NCI-H146 treated with DMSO at 0.1 percent for 48 hours (cell line): ENCODE data around the gene PKP1.

ENCODE experiments used
- DNase-seq: peaks from one replicate; lab custom pipeline; 2025; ENCODE audit not compliant: unreplicated experiment; lab: John Stamatoyannopoulos, UW

Gene PKP1

GRCh38 chr1:201260648-201261311 lies 22.5 kb upstream of the PKP1 start:
- no peak for DNase-seq

- DNase-seq = no peak
Observed at GRCh38 chr1:201261771-201262547, 21.3 kb upstream of the PKP1 start.

GRCh38 chr1:201262963-201263608 lies 20.2 kb upstream of the PKP1 start:
- DNase-seq = no peak

- no peak for DNase-seq
Observed at GRCh38 chr1:201264072-201264471, 19.2 kb upstream of the PKP1 start.

- DNase-seq = no peak
Observed at GRCh38 chr1:201264554-201264953, 18.8 kb upstream of the PKP1 start.

GRCh38 chr1:201265756-201266155 lies 17.6 kb upstream of the PKP1 start:
- DNase-seq = no peak

- DNase-seq = no peak
Observed at GRCh38 chr1:201266276-201266675, 17.0 kb upstream of the PKP1 start.

GRCh38 chr1:201266774-201267173 lies 16.5 kb upstream of the PKP1 start:
- DNase-seq = no peak

- no peak for DNase-seq
Observed at GRCh38 chr1:201267481-201268229, 15.7 kb upstream of the PKP1 start.

GRCh38 chr1:201268604-201269151 lies 14.6 kb upstream of the PKP1 start:
- no peak for DNase-seq

GRCh38 chr1:201269281-201269680 lies 14.0 kb upstream of the PKP1 start:
- no peak for DNase-seq

- DNase-seq = no peak
Observed at GRCh38 chr1:201269900-201270410, 13.4 kb upstream of the PKP1 start.

- peak; percentile 33 for DNase-seq
Observed at GRCh38 chr1:201270616-201271390, 12.5 kb upstream of the PKP1 start.

- DNase-seq = no peak
Observed at GRCh38 chr1:201272799-201273198, 10.5 kb upstream of the PKP1 start.

GRCh38 chr1:201274616-201275252 lies 8.6 kb upstream of the PKP1 start:
- DNase-seq = no peak

GRCh38 chr1:201275253-201275666 lies 8.0 kb upstream of the PKP1 start:
- no peak for DNase-seq

- DNase-seq = no peak
Observed at GRCh38 chr1:201276891-201277290, 6.4 kb upstream of the PKP1 start.

GRCh38 chr1:201277441-201277840 lies 5.9 kb upstream of the PKP1 start:
- DNase-seq = no peak

- DNase-seq = no peak
Observed at GRCh38 chr1:201279313-201279712, 4.0 kb upstream of the PKP1 start.

- DNase-seq = no peak
Observed at GRCh38 chr1:201280884-201281283, 2.4 kb upstream of the PKP1 start.
